SK-N-SH (cell line): ENCODE data around the gene NTRK3. TPM values are rescaled to one million over a fixed set of nuclear protein-coding genes. Genes with fewer than 3 reads are reported as not detected.

Source experiments
- CTCF ChIA-PET: fragments of 300-600, 350-600 bp; formaldehyde crosslinking; extraction: SDS; loops from one replicate; lab custom pipeline; 2021; lab: Yijun Ruan, JAX
- POLR2A ChIA-PET: fragments of 350-600 bp; sonication (Branson Sonifier 250); formaldehyde crosslinking; extraction: SDS; loops from one replicate; lab custom pipeline; 2020; ENCODE audit warnings: antibody characterized with exemption, inconsistent platforms; lab: Yijun Ruan, JAX
- DNase-seq: peaks from one replicate; pipeline ENCODE4 v3.0.0; 2012
- H2AFZ ChIP-seq: fragments of 200-600 bp; sonication (generic); 2 replicates; pipeline ENCODE4 v1.8.1; 2016; ENCODE audit warnings: antibody characterized with exemption, mild to moderate bottlenecking, low read depth
- H3F3A ChIP-seq: fragments of 200-600 bp; sonication (generic); replicated peaks from 2 replicates; pipeline ENCODE3; 2016; ENCODE audit warnings: antibody characterized with exemption, mild to moderate bottlenecking; ENCODE audit not compliant: insufficient read depth
- H3K27ac ChIP-seq, 2 experiments: fragments of 200-500 bp in 1 of 2; fragments of 200-600 bp in 1 of 2; sonication (Bioruptor generic) in 1 of 2; sonication (generic), shearing (Covaris generic) in 1 of 2; 2 replicates each; pipeline versions ENCODE4 v1.5.1 to v1.6.1; 2014 to 2016; ENCODE audit warnings: low read depth in 2 of 2, inconsistent platforms in 1 of 2, low read length in 1 of 2, mild to moderate bottlenecking in 1 of 2, mixed read lengths in 1 of 2
- H3K27me3 ChIP-seq: fragments of 200-600 bp; sonication (generic), shearing (Covaris generic); 2 replicates; pipeline ENCODE4 v1.6.1; 2016; ENCODE audit warnings: mixed run types; ENCODE audit not compliant: insufficient read depth
- H3K36me3 ChIP-seq, 2 experiments: fragments of 200-500 bp in 1 of 2; fragments of 200-600 bp in 1 of 2; sonication (Bioruptor generic) in 1 of 2; sonication (generic) in 1 of 2; replicated peaks in 1 of 2; 2 replicates each; pipeline versions ENCODE3 to v1.5.1; 2014 to 2016; ENCODE audit warnings: low read length in 1 of 2, mild to moderate bottlenecking in 1 of 2; ENCODE audit not compliant: insufficient read depth in 2 of 2, control insufficient read depth in 1 of 2
- H3K4me1 ChIP-seq, 2 experiments: fragments of 200-500 bp in 1 of 2; fragments of 200-600 bp in 1 of 2; sonication (Bioruptor generic) in 1 of 2; sonication (generic), shearing (Covaris generic) in 1 of 2; 2 replicates each; pipeline versions ENCODE4 v1.5.1 to v1.6.1; 2014 to 2016; ENCODE audit warnings: low read depth in 1 of 2, low read length in 1 of 2, mixed run types in 1 of 2; ENCODE audit not compliant: insufficient read depth in 2 of 2, control insufficient read depth in 1 of 2
- H3K4me2 ChIP-seq: fragments of 200-600 bp; sonication (generic), shearing (Covaris generic); 2 replicates; pipeline ENCODE4 v1.6.1; 2017; ENCODE audit warnings: mixed run types
- H3K4me3 ChIP-seq, 2 experiments: fragments of 200-500 bp in 1 of 2; fragments of 200-600 bp in 1 of 2; sonication (Bioruptor generic) in 1 of 2; sonication (generic), shearing (Covaris generic) in 1 of 2; 2 replicates each; pipeline versions ENCODE4 v1.5.1 to v1.8.1; 2014 to 2016; ENCODE audit warnings: low read depth in 2 of 2, inconsistent platforms in 1 of 2, low read length in 1 of 2, mild to moderate bottlenecking in 1 of 2, mixed read lengths in 1 of 2, moderate library complexity in 1 of 2
- H3K79me2 ChIP-seq: fragments of 200-600 bp; sonication (generic); 2 replicates; pipeline ENCODE4 v1.8.1; 2017; ENCODE audit warnings: mild to moderate bottlenecking; ENCODE audit not compliant: insufficient read depth
- H3K9ac ChIP-seq: fragments of 200-600 bp; sonication (generic); 2 replicates; pipeline ENCODE4 v1.6.1; 2017; ENCODE audit warnings: mixed run types
- H3K9me2 ChIP-seq: fragments of 200-600 bp; sonication (generic); 2 replicates; pipeline ENCODE4 v1.6.1; 2017; ENCODE audit warnings: mixed run types
- H3K9me3 ChIP-seq: fragments of 200-600 bp; sonication (generic); 2 replicates; pipeline ENCODE4 v1.6.1; 2017; ENCODE audit warnings: mixed run types, mild to moderate bottlenecking, moderate library complexity
- H4K20me1 ChIP-seq: fragments of 200-600 bp; sonication (generic); 2 replicates; pipeline ENCODE4 v1.6.1; 2017; ENCODE audit warnings: mild to moderate bottlenecking, mixed run types; ENCODE audit not compliant: insufficient read depth
- ELF1 ChIP-seq: IDR thresholded peaks from 2 replicates; pipeline ENCODE4 v1.4.0; 2012
- EP300 ChIP-seq, 2 experiments: IDR thresholded peaks; 2 replicates each; pipeline versions ENCODE4 v1.4.0 to v1.6.1; 2012; ENCODE audit warnings: borderline replicate concordance in 1 of 2, low read depth in 1 of 2, low read length in 1 of 2
- NRF1 ChIP-seq: IDR thresholded peaks from 2 replicates; pipeline ENCODE4 v1.6.1; 2012; ENCODE audit warnings: low read depth, mild to moderate bottlenecking, low read length
- POLR2AphosphoS5 ChIP-seq: IDR thresholded peaks from 2 replicates; pipeline ENCODE4 v1.6.1; 2012; ENCODE audit warnings: low read depth, low read length
- RAD21 ChIP-seq: IDR thresholded peaks from 2 replicates; pipeline ENCODE4 v1.6.1; 2012; ENCODE audit warnings: mild to moderate bottlenecking, low read length
- RFX5 ChIP-seq: IDR thresholded peaks from 2 replicates; pipeline ENCODE4 v1.6.1; 2012; ENCODE audit warnings: mild to moderate bottlenecking, improper control_type of control experiment, low read length
- SIN3A ChIP-seq: IDR thresholded peaks from 2 replicates; pipeline ENCODE4 v1.6.1; 2012; ENCODE audit warnings: low read depth, mild to moderate bottlenecking, low read length, moderate library complexity, borderline replicate concordance
- TEAD4 ChIP-seq: IDR thresholded peaks from 2 replicates; pipeline ENCODE4 v1.4.0; 2012; ENCODE audit warnings: mild to moderate bottlenecking, borderline replicate concordance; ENCODE audit not compliant: insufficient read depth
- WGBS: methylation state at CpG from one replicate; pipeline ENCODE4 v1.1.6; 2017; ENCODE audit warnings: low lambda C conversion rate; 5-methylcytosine and 5-hydroxymethylcytosine counted together
- polyA plus RNA-seq, 3 experiments: library from polyadenylated mRNA; depleted of rRNA; stranded (reverse); fragments of >200 nt; gene quantifications; 2 replicates each; pipeline ENCODE4 v1.2.3, GENCODE V29; 2012
- TF ChIP-seq, protein P1 (sequence below): fragments of 200-600 bp; sonication (generic); IDR thresholded peaks from 2 replicates; pipeline ENCODE4 v1.6.1; 2017; ENCODE audit warnings: antibody characterized with exemption, mild to moderate bottlenecking, moderate library complexity
- TF ChIP-seq, protein P2 (sequence below): IDR thresholded peaks from 2 replicates; pipeline ENCODE4; 2012

NTRK3 gene
- polyA plus RNA-seq, 1 of the 3 experiments (the other 2 are of a cell fraction) = 2.6 TPM

DNA sequence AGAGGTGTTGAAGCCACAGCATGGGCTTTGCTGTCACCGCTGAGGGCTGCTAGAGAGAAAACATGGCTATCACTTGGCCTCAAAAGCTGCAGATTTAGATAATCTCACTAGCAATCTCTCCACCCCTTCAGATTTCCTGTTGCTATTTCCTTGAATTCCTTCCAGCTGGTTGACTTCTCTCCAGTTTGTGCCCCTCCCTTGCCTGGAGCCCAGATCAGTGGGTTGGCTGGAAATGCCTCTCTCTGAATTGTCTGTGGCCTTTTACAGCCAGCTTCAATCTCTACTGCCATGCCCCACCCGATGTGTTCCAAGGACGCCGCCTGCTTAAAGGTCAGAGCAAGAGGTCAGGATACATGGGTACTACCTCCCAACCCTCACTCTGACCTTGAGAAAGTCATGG lies 294.1 kb downstream of the NTRK3 start:
- Histone ChIP-seq H3K36me3 (no peaks in the 10 kb centered on the region), H2AFZ (no peak overlapping the region), H3K4me1 (peaks cover 5 to 6% of the 10 kb centered on the region in 2 experiments; a peak in 2 of 4 replicates), H3K4me3 (no peak overlapping the region), H3K9me3 (no peaks in the 10 kb centered on the region), H3K79me2 (no peaks in the 10 kb centered on the region), H3K27me3 (no peaks in the 10 kb centered on the region), H3K9ac (no peak overlapping the region), H3F3A (no peaks in the 10 kb centered on the region), H3K27ac (no peak overlapping the region), H3K4me2 (no peak overlapping the region), H4K20me1 (no peaks in the 10 kb centered on the region), H3K9me2 (no peaks in the 10 kb centered on the region)
- POLR2A ChIA-PET = no interaction called here
- DNase-seq = no peak
- CTCF ChIA-PET = interaction anchor here (2.3 kb wide), 1 partner anchor 10 kb away, joined by 6 read pairs; no protein-coding TSS in a partner anchor
- no peak for TF ChIP-seq RAD21
- TF ChIP-seq EP300 (IDR thresholded peaks at IDR 0.05; ENCODE audit: borderline replicate concordance in 1 of 2, low read depth in 1 of 2, low read length in 1 of 2) = no peak
- TF ChIP-seq TEAD4 = no peak
- TF ChIP-seq SIN3A = no peak
- TF ChIP-seq POLR2AphosphoS5 = no peak
- no peak for TF ChIP-seq ELF1
- TF ChIP-seq NRF1 = no peak
- TF ChIP-seq, protein P1, sequence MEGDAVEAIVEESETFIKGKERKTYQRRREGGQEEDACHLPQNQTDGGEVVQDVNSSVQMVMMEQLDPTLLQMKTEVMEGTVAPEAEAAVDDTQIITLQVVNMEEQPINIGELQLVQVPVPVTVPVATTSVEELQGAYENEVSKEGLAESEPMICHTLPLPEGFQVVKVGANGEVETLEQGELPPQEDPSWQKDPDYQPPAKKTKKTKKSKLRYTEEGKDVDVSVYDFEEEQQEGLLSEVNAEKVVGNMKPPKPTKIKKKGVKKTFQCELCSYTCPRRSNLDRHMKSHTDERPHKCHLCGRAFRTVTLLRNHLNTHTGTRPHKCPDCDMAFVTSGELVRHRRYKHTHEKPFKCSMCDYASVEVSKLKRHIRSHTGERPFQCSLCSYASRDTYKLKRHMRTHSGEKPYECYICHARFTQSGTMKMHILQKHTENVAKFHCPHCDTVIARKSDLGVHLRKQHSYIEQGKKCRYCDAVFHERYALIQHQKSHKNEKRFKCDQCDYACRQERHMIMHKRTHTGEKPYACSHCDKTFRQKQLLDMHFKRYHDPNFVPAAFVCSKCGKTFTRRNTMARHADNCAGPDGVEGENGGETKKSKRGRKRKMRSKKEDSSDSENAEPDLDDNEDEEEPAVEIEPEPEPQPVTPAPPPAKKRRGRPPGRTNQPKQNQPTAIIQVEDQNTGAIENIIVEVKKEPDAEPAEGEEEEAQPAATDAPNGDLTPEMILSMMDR = no peak
- TF ChIP-seq, protein P2, sequence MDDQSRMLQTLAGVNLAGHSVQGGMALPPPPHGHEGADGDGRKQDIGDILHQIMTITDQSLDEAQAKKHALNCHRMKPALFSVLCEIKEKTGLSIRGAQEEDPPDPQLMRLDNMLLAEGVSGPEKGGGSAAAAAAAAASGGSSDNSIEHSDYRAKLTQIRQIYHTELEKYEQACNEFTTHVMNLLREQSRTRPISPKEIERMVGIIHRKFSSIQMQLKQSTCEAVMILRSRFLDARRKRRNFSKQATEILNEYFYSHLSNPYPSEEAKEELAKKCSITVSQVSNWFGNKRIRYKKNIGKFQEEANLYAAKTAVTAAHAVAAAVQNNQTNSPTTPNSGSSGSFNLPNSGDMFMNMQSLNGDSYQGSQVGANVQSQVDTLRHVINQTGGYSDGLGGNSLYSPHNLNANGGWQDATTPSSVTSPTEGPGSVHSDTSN = no peak
- WGBS = 57% methylated on average over 4 of the region's 4 CpGs

GRCh38 chr15:87961851-87962420 lies 294.6 kb downstream of the NTRK3 start:
- no peaks in the 10 kb centered on the region for H3K27me3 ChIP-seq
- no peaks in the 10 kb centered on the region for H3K9me2 ChIP-seq
- no peak overlapping the region for H3K9ac ChIP-seq
- no peaks in the 10 kb centered on the region for H3K36me3 ChIP-seq
- H3K4me1 ChIP-seq = peaks cover 5 to 6% of the 10 kb centered on the region in 2 experiments; a peak in 2 of 4 replicates
- no peak for DNase-seq
- H3K4me2 ChIP-seq = no peak overlapping the region
- no peak for TF ChIP-seq RFX5
- TF ChIP-seq, all 33 proteins: peak for 0
- Histone ChIP-seq H3K9me3 (no peaks in the 10 kb centered on the region), H3K4me3 (no peak overlapping the region), H3K27ac (no peak overlapping the region), H3F3A (no peaks in the 10 kb centered on the region), H3K79me2 (no peaks in the 10 kb centered on the region), H2AFZ (no peak overlapping the region), H4K20me1 (no peaks in the 10 kb centered on the region)
- CTCF ChIA-PET = interaction anchor here (2.3 kb wide), 1 partner anchor 11 kb away, joined by 6 read pairs; no protein-coding TSS in a partner anchor
- 25% methylated on average over 2 of the region's 2 CpGs for WGBS
- POLR2A ChIA-PET = no interaction called here
